ENCODE results near the gene SELENOS.
A peak's percentile ranks its signal among the peaks of the same experiment; 100 is the strongest.

SELENOS gene

GRCh38 chr15:101276501-101277037 lies 716 bp downstream of the SELENOS start:
- no peak for DNase-seq (ENCODE audit: low read depth in 2 of 2)

DNA sequence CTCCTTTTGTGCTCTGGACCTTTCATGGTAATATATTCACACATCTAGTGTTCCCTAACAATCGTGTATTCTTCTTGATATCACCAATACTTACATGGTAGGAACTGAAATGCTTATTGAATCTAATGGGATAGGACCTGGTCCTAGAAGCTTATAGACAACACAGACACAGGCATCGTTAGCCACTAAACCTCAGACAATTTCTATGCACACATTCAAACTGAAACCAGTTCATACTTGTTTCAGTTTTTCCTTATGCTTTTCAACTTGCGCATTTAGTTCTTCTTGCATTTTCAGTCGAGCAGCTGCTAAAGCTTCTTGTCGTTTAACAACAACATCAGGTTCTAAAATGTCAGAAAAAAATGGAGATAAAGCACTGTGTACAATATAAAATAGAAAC lies 2.3 kb downstream of the SELENOS start:
- DNase-seq (ENCODE audit: low read depth in 2 of 2) = no peak

- DNase-seq (ENCODE audit: low read depth in 2 of 2) = no peak
Observed at GRCh38 chr15:101273534-101273933, 3.8 kb downstream of the SELENOS start.

DNA sequence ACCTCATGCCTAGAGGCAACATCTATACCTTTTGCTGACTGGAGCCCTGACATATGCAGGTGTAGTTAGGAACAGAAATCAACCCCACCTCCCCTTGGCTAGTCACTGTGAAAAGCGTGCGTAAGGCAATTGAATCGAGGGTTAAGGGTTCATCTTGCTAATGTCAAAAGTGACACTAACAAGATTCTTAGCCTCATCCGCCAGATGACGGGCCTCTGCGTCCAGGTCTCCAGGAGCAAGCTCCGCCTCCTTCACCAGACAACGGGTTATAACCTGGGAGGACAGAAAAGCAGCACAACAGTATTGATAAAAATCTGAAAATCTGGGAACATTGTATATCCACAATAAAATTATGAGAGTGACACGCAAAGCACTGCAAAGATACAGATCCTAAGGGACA lies 4.7 kb downstream of the SELENOS start:
- no peak for DNase-seq (ENCODE audit: low read depth in 2 of 2)

GRCh38 chr15:101269479-101270223 lies 7.6 kb downstream of the SELENOS start:
- no peak for DNase-seq (ENCODE audit: low read depth in 2 of 2)

DNA sequence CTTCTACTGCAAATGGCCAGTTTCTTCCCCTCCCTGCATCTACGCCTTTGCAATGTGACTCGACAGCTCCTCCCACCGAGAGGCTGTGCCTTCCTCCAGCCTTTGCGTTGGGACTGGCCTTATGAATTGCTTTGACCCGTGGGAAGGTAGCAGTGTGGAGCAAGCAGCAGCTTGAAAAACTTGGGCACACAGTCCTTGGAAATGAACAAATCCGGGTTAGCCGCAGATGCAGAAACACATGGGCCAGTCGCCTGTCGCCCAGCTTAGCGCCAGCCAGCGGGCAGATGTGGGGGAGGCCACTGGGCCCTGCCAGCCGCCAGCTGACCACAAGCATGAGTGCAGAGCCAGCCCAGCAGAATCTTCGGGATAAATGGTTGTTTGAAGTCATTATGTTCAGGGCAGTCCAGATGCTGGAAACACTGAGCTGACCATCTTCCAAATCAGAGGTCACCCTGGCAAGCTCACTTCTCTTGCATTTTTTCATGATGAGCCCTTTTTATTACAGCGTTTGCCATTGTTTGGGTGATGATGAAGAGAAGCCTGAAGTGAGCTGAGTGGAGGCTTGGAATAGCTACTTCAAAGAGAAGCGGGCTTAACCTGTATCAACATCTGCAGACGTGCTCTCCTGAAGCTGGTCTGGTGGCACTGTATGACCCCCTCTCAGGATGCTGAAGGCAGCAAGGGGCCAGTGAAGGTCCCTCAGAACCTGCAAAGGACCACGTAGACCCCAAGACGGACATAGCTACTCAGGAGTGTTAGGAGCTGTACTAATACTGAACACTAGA lies 9.8 kb downstream of the SELENOS start:
- no peak for DNase-seq (ENCODE audit: low read depth in 2 of 2)

- no peak for DNase-seq (ENCODE audit: low read depth in 2 of 2)
Observed at GRCh38 chr15:101266787-101267186, 10.5 kb downstream of the SELENOS start.

DNA sequence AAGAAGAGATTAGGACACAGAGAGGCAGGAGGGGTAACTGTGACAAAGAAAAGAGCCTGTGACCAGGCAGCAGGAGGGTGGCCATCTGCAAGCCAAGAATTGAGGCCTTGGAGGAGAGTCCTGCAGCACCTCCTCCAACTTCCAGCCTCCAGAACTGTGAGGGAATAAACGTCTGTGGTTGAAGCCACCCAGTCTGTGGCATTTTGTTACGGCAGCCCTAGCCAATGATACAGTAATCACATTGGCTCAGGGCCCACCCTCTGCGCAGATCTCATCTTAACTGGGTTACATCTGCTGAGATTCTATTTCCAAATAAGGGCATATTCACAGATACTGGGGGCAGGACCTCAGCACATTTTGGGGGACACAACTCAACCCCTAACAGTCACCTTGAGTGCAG lies 11.3 kb downstream of the SELENOS start:
- DNase-seq (ENCODE audit: low read depth in 2 of 2) = peak; percentile 62 to 66

GRCh38 chr15:101264911-101265641 lies 12.2 kb downstream of the SELENOS start:
- DNase-seq (ENCODE audit: low read depth in 2 of 2) = no peak

DNA sequence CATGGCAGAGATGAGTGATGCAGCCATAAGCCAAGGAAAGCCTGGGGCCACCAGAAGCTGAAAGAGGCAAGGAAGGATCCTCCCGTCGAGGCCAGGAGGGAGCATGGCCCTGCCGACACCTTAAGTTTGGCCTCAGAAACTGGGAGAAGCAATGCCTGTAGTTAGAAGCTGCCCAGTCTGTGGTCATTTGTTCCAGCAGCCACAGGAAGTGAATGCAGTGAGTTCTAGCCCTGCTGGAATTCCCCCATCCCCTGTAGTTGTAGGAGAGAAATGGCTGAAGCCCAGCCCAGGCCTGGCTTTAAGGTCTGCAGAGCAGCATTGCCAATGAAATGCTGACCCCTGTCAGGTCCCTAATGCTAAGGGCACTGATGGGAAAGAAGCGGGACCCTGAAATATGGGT lies 13.3 kb downstream of the SELENOS start:
- no peak for DNase-seq (ENCODE audit: low read depth in 2 of 2)

DNA sequence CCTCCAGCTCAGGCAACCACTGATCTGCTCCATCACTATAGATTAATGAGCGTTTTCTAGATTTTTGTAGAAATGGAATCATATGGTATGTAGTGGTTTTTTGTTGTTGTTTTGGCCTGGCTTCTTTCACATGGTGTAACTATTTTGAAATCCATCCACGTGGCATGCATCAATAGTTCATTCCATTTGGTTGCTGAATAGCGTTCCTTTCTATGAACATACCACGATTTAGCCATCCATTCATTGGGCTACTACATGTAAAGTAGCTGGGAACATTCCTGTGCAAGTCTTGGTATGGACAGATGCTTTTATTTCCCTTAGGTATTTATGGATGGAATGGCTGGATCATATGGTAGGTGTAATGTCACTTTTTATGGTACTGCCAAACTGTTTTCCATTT lies 14.7 kb downstream of the SELENOS start:
- no peak for DNase-seq (ENCODE audit: low read depth in 2 of 2)

DNA sequence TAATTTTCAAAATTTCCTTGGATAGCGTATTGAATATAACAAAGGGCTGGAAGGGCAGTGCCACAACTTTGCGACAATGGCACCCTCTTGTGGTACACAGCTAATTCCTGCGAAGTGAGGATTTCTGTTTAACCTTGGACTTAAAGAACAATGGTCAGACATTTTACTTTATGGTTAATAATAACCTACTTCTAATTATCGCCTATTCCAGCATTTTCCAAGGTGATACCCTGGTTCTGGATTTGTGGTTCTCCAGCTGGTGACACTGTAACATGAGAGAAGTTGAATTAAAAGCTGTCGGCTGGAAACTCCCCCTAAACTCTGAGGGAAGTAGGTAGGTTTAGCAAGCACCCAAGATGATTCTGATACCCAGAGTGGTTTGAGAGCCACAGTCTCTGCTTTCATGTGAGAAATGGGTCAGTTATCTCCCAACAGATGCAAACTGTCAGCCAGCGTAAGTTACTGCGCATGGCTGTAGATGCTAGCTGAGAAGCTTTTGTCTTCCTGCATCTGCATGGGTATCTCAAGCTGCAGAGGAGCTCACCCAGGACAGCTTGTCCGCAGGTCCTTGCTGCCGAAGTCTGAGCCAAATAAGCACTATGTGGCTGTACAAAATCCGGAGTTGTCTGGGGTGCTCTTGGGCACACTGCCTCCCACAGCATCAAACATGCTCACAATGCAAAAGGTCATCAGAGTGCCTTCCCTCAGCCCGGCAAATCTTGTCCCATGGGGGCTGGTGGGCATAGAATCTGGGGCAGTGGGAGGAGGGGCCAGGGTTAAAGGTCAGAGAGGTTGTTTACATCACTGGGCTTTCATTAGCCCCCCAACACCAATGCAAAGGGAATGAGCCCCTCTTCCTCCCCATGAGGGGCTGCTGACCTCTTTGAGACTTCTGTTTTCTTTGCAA lies 18.8 kb downstream of the SELENOS start:
- DNase-seq (ENCODE audit: low read depth in 2 of 2) = peak in 1 of 2 experiments; percentile 29

DNA sequence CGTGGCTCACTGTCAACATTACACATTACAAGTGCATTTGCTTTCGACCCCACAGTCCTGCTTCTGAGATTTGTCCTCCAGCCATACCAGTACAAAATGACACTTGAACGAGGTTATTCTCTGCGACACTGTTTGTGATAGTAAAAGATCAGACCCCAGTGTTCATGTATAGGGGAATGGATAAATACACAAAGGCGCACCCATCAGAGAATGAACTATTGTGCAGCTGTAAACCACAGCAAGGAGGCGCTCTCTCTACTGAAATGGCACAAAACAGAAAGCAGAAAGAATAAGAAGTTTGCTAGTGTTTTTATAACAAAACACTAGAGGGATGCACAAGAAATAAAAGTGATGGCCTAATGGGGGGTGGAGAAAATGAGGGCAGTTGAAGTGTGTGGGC lies 20.5 kb downstream of the SELENOS start:
- no peak for DNase-seq (ENCODE audit: low read depth in 2 of 2)

DNA sequence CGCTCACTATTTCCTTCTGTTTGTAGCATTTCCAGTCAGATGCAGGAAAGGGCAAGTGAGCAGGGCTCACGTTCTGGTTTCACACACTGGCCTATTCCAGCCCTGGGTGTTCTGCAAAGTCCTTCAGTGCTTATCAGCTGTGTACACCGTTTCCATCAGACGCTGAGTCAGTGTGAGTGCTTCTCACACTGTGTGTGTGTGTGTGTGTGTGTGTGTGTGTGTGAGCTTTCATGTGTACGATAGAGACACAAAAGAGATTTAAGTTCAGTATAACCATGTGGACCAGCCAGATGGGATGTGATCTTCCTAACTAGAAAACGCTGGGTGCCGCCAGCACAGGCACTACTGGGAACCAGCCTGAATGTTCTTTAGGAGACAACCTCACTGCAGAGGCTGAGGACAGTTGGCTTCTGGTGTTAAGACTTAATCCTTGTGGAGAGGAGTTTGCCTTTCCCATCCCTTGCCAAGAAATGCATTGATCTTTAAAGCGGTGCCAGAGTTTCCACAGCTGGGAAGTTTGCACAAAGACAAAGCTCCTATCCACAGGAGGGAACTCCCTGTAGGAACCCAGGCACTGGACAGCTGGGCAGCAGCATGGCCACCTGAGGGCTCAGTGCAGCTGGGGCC lies 21.6 kb downstream of the SELENOS start:
- peak in 1 of 2 experiments; percentile 20 for DNase-seq (ENCODE audit: low read depth in 2 of 2)

DNA sequence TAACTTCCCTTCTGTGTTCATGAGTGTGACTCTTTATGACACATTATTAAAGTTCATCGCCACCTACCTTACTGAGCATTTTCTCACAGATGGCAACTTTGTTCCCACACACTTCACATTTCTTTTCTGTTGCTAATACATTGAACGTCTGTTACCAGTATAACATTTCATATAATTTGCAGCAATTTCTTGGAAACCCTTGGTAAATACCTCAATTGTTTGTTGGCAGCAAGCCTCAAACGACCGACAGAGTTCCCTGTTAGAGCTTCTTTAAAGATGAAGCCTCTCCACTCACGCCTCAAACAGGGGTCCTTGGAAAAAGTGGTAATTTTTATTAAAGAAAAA lies 22.3 kb downstream of the SELENOS start:
- no peak for DNase-seq (ENCODE audit: low read depth in 2 of 2)

DNA sequence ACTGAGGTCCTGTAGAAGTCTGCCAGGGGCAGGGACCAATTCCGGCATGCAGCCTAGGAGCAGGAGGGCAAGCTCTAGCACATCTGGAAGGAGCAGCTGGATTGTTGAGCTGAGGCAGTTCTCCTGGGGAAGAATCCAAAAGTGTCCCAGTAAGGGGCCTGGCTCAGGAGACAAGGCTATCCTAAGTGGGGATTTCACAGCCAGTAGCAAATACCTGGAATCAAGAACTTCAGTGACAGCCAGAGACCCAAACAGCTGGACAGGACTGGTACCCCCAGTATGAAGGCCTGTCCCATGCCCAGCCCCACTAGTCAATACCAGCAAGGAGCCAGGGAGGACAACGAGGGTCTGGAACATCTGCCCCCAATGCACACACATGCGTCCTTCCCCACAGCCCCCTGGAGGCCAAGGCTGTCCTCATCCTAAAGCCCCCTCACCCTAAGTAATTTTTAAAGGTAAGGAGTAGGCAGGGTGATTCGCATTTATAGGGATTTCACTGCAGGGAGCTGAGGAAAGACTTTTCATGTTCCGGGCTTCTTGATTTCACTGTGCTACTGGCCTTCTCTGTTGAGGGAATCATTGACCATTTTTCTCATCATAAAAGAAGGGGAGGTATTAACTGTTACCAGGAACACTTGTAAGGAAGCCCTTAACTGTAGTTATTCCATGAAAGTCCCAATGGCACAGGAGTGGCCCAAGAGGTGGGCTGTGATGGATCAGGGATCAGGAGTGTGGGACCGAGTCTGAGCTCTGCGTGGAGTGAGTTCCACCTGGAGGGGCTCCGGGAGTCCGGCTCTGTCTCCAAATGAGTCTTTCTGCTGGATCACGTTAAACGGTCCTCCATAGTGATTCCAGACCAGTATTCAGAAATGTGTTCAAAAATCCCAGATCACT lies 22.9 kb downstream of the SELENOS start:
- DNase-seq (ENCODE audit: low read depth in 2 of 2) = no peak

GRCh38 chr15:101252836-101253235 lies 24.4 kb downstream of the SELENOS start:
- no peak for DNase-seq (ENCODE audit: low read depth in 2 of 2)

GRCh38 chr15:101251830-101252820 lies 25.2 kb downstream of the SELENOS start, which contains the start of gene CHSY1:
Gene CHSY1 (minus strand): TSS chr15:101252048. CDS start chr15:101251456, 592 bp downstream.
- DNase-seq (ENCODE audit: low read depth in 2 of 2) = peak; percentile 84 to 88

All from fibroblast of skin of left biceps (primary cell).